ENCODE data around the gene EPHB2. TPM values are rescaled to one million over a fixed set of nuclear protein-coding genes. Genes with fewer than 3 reads are reported as not detected.

Gene EPHB2
- polyA plus RNA-seq, 3 donors: 11.4 to 16.6 (median 14.4) TPM

GRCh38 chr1:22910986-22911651, 200.5 kb downstream of the EPHB2 start:
- DNase-seq: no peak

GRCh38 chr1:22912311-22912710, 201.7 kb downstream of the EPHB2 start:
- DNase-seq: no peak

GRCh38 chr1:22913421-22914141, 202.9 kb downstream of the EPHB2 start:
- no peak for DNase-seq

- DNase-seq: no peak
Observed at GRCh38 chr1:22914156-22914555, 203.5 kb downstream of the EPHB2 start.

GRCh38 chr1:22914633-22915217, 204.1 kb downstream of the EPHB2 start:
- DNase-seq: no peak

- DNase-seq: no peak
Observed at GRCh38 chr1:22915231-22915630, 204.6 kb downstream of the EPHB2 start.

DNA sequence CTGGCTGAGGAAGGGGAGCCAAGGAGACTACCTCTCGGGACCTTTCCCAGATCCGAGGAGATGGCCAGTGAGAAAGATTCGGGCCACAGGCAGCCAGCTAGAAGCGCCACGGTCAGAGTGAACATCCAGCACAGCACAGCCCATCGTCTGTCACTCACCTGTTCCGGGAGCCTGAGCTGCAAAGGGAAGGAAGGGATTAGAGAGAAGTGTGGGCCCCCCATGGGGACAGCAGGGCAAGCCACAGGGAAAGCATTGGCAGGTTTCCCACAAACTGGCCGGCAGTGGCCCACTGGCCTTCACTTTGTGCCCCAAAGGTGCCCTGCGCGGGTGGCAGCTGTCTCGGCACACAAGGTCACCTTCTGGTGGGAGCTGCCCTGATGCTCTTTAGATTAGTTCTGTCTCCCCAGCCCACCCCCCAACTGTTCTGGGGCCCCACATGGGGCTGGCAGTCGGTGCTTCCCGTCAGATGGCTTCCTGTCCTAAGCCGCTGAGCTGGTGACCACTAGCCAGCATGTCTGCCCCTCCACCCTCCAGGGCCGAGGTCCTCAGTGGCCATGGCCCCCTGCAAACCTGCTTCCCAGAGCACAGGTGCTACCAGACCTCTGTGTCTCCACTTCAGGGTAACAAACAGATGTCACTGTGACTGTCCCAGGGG, 205.3 kb downstream of the EPHB2 start:
- DNase-seq: no peak

DNA sequence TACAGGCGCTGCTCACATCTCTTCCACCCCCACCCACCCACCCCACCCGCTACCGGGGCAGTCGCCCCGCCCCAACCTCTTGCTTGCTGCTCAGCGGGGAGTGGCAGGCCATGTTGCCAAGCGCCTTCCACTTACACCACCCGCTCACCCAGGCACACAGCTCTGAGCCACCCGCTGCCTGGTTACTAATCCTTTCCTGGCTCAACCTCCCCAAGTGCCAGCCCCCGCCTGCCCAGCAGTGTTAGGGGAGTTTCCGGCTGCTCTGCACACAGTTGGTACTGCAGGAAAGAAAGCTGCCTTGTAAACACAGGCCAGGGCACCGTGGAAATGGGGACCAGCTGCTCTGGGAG, 205.8 kb downstream of the EPHB2 start:
- DNase-seq: no peak

- no peak for DNase-seq
Observed at GRCh38 chr1:22917989-22918388, 207.3 kb downstream of the EPHB2 start.

DNA sequence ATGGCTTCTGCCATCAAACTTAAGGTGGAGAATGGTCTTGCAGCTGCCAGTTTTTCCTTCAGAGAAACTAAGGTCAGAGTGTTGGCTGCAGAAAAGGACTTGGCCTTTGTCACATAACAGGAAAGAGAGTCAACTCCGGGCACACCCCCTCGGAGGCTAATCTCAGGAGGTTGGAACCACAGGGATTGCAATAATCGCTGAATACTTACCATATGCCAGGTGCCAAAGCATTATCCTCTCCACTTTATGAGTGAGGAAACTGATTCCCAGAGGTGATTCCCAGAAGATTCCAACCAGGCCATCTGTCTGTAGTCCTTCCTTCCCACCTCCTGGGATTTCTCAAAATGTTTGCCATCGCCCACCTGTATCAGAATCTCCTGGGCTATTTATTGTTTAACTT, 208.0 kb downstream of the EPHB2 start:
- no peak for DNase-seq

GRCh38 chr1:22919341-22920025, 208.8 kb downstream of the EPHB2 start:
- no peak for DNase-seq

DNA sequence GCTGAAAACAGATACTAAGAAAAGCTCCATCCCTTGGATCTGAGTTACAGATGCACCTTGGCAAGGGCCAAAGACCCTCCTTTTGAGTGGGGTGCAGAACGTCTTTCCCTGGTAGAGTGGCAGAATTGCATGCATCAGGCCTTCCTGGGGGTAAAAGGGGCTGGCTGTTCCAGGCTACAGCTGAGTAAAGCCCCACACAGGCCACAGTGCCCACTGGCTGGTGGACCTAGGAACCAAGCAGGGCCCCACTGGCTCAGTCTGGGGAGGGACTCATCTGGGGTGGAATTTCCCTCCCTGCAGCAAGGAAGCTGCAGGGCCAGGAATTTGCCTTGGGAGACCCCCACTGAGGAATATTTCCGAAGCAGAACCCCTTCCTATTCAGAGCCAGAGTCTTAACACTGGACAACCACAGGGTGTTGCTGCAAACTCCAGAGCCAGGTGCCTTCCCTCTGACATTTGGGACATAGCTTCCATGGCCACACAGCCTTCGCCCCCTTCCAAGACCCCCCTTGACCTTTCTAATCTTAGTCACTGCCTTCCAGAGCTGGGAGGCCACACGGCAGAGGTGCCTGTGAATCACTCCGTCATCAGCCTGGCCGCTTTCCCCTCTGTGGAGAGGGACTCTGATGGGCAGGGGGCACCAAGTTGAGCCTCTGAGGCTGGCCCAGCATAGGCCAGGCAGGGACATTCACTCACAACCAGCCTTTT, 209.5 kb downstream of the EPHB2 start:
- no peak for DNase-seq

- DNase-seq: no peak
Observed at GRCh38 chr1:22920734-22921451, 210.3 kb downstream of the EPHB2 start.

DNA sequence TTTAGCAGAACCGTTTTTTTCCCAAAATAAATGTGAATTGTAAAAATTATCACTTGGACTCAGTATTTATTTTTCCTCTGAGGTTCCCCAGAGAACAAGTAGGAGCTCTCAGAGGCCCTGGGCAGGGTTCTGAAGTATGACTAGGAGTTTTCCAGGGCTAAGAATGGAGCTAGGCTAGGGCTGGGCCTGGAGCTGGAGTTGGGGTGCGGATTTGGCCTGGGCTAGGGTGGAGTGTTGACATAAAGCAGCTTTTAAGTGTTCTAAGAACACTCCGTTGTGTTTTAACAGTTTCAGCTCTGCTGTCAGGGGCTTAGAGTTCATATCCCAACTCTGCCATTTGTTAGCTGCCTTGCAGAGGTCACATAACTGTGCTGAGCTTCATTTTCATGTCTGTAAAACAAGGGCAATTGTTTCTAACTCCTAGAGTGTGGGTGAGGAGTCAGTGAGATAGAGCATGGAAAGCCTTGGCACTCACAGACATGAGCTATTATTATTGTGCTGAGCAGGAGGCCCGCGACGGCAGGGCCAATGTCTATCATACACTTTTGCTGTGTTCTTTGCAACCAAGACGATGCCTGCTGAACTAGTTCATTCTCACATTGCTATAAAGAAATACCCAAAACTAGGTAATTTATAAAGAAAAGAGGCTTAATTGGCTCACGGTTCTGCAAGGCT, 210.9 kb downstream of the EPHB2 start:
- DNase-seq: no peak

GRCh38 chr1:22922640-22923039, 212.0 kb downstream of the EPHB2 start:
- no peak for DNase-seq

GRCh38 chr1:22925111-22925510, 214.5 kb downstream of the EPHB2 start:
- no peak for DNase-seq

DNA sequence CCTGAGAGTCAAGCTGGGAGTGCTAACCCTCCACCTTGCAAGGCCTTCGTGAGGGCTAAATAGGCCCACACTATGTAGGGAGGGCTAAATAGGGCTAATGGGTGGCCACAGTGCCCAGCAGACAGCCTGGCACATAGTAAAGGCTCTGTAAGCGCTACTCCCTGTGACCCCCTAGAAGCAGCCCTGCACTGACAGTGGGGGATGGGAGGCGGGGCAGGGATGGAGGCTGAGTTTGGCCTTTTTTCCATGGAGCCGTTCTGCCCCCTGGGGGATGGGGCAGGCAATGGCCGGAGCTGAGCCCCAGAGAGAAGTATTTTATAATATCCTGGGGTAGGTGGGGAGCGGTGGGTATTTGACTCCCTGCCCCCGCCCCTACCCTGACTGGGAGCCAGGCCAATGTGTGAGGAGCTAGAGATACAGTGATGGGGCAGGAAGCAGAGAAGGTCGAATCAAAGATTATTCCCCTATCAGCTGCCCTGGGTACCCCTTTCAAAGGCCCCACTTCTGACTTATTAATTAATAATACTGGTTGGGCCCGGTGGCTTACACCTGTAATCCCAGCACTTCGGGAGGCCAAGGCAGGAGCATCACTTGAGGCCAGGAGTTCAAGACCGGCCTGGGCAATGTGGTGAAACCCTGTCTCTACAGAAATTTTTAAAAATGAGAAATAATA, 219.7 kb downstream of the EPHB2 start:
- DNase-seq: peak; percentile 23

- no peak for DNase-seq
Observed at GRCh38 chr1:22932803-22933470, 222.3 kb downstream of the EPHB2 start.

- DNase-seq: no peak
Observed at GRCh38 chr1:22935433-22935832, 224.8 kb downstream of the EPHB2 start.
